ENCODE results near the gene TBCCD1.
"Not testable (repeated sequence)": the region's sequence is repeated elsewhere in the genome, so short reads cannot be mapped to it uniquely, and the experiment has no call there.

GRCh38 chr3:186498022-186498421, 69.1 kb downstream of the TBCCD1 start:
- not testable (repeated sequence) for TF ChIP-seq CTCF (IDR thresholded peaks at IDR 0.05; ENCODE audit: low read length); EZH2 (IDR thresholded peaks at IDR 0.05; ENCODE audit: borderline replicate concordance, low read length)

Measured in OCI-LY1 (cell line).